Endothelial cell of umbilical vein (primary cell): ENCODE measurements around the gene C3orf38. TPM values are rescaled to one million over a fixed set of nuclear protein-coding genes. Genes with fewer than 3 reads are reported as not detected.

Experiments
- BruUV-seq: library from RNA; stranded (reverse); fragments of 400-500 nt; replicated peaks from 2 replicates; lab custom pipeline; 2021; lab: Mats Ljungman, UMichigan
- CTCF ChIA-PET: fragments of 300-600, 350-600 bp; sonication (Branson Sonifier 250); formaldehyde crosslinking; loops from one replicate; lab custom pipeline; 2021; ENCODE audit warnings: antibody characterized with exemption, inconsistent platforms; lab: Charles Lee
- POLR2A ChIA-PET: fragments of 300-600, 350-600 bp; sonication (Branson Sonifier 250); formaldehyde crosslinking; loops from one replicate; lab custom pipeline; 2021; ENCODE audit warnings: antibody characterized with exemption, inconsistent platforms; lab: Charles Lee
- DNase-seq: peaks from one replicate; pipeline ENCODE4 v3.0.0-alpha.2; 2011; ENCODE audit warnings: low read depth, low spot score
- FAIRE-seq: peaks from 2 replicates; lab custom pipeline; 2011; peaks lifted over from hg19 to GRCh38; lab: Jason Lieb, UNC
- H2AFZ ChIP-seq: 2 replicates; pipeline ENCODE4 v1.6.0; 2012; ENCODE audit warnings: low read depth, low read length, control low read depth, inconsistent platforms
- H3K27ac ChIP-seq: 2 replicates; pipeline ENCODE4 v1.5.1; 2011; ENCODE audit warnings: low read depth, mild to moderate bottlenecking, control low read depth, low read length, moderate library complexity; ENCODE audit not compliant: insufficient read depth
- H3K27me3 ChIP-seq, 2 experiments: 2 replicates each; pipeline versions ENCODE4 v1.6.0 to v1.6.1; 2011; ENCODE audit warnings: low read length in 2 of 2, mixed read lengths in 1 of 2; ENCODE audit not compliant: control insufficient read depth in 2 of 2, insufficient read depth in 2 of 2
- H3K36me3 ChIP-seq, 2 experiments: 2 replicates in 1 of 2; 3 replicates in 1 of 2; pipeline ENCODE4 v1.5.1; 2011; ENCODE audit warnings: low read length in 2 of 2, mild to moderate bottlenecking in 1 of 2, moderate library complexity in 1 of 2; ENCODE audit not compliant: control insufficient read depth in 2 of 2, insufficient read depth in 2 of 2; ENCODE audit errors: extremely low read depth in 1 of 2
- H3K4me1 ChIP-seq: 3 replicates; pipeline ENCODE4 v1.5.1; 2011; ENCODE audit warnings: mild to moderate bottlenecking, low read length; ENCODE audit not compliant: control insufficient read depth, insufficient read depth; ENCODE audit errors: extremely low read depth
- H3K4me2 ChIP-seq: 2 replicates; pipeline ENCODE4 v1.6.1; 2011; ENCODE audit warnings: low read length, control low read depth, mixed read lengths; ENCODE audit not compliant: insufficient read depth
- H3K4me3 ChIP-seq, 3 experiments: fragments of 200-600 bp in 1 of 3; sonication (generic), shearing (Covaris generic) in 1 of 3; replicated peaks in 1 of 3; 2 replicates each; pipeline ENCODE4 v1.5.1; 2011 to 2016; ENCODE audit warnings: control low read depth in 3 of 3, low read length in 3 of 3, mild to moderate bottlenecking in 2 of 3, inconsistent platforms in 1 of 3, low read depth in 1 of 3, moderate library complexity in 1 of 3; ENCODE audit not compliant: insufficient read depth in 1 of 3
- H3K79me2 ChIP-seq: 2 replicates; pipeline ENCODE4 v1.6.0; 2012; ENCODE audit warnings: low read length, inconsistent platforms; ENCODE audit not compliant: control insufficient read depth, insufficient read depth
- H3K9ac ChIP-seq: replicated peaks from 2 replicates; pipeline ENCODE3; 2011; ENCODE audit warnings: low read length, control low read depth; ENCODE audit not compliant: insufficient read depth; ENCODE audit errors: extremely low read depth
- H3K9me1 ChIP-seq: replicated peaks from 3 replicates; pipeline ENCODE4 v1.6.0; 2011; ENCODE audit warnings: mild to moderate bottlenecking, low read length; ENCODE audit not compliant: control insufficient read depth, insufficient read depth; ENCODE audit errors: extremely low read depth
- H3K9me3 ChIP-seq: replicated peaks from 2 replicates; pipeline ENCODE4 v1.5.1; 2012; ENCODE audit warnings: low read length, inconsistent platforms; ENCODE audit not compliant: control insufficient read depth, insufficient read depth
- H4K20me1 ChIP-seq: replicated peaks from 2 replicates; pipeline ENCODE3; 2011; ENCODE audit warnings: mild to moderate bottlenecking, low read length; ENCODE audit not compliant: control insufficient read depth, insufficient read depth; ENCODE audit errors: extremely low read depth
- CTCF ChIP-seq, 2 donors: IDR thresholded peaks; 1 replicate in 1 of 2; 2 replicates in 1 of 2; pipeline ENCODE4 v1.5.1; 2011; ENCODE audit warnings: low read length in 2 of 2, mild to moderate bottlenecking in 2 of 2, moderate library complexity in 2 of 2, control low read depth in 1 of 2, inconsistent platforms in 1 of 2, low read depth in 1 of 2; ENCODE audit not compliant: insufficient read depth in 1 of 2; ENCODE audit errors: extremely low read depth in 1 of 2
- EZH2 ChIP-seq: IDR thresholded peaks from 2 replicates; pipeline ENCODE4 v1.6.1; 2012; ENCODE audit warnings: borderline replicate concordance, low read depth, mild to moderate bottlenecking, moderate library complexity, low read length, inconsistent platforms; ENCODE audit not compliant: severe bottlenecking
- FOS ChIP-seq: IDR thresholded peaks from 2 replicates; pipeline ENCODE4 v1.6.1; 2011; ENCODE audit warnings: mild to moderate bottlenecking, low read length, moderate library complexity, borderline replicate concordance; ENCODE audit not compliant: insufficient read depth
- GATA2 ChIP-seq: IDR thresholded peaks from 2 replicates; pipeline ENCODE4 v1.7.0; 2011; ENCODE audit warnings: low read depth, mild to moderate bottlenecking, moderate library complexity, mixed read lengths, low read length; ENCODE audit not compliant: insufficient read length, insufficient read depth
- JUN ChIP-seq: IDR thresholded peaks from 2 replicates; pipeline ENCODE4 v1.6.1; 2011; ENCODE audit warnings: borderline replicate concordance, low read depth; ENCODE audit not compliant: insufficient read length, insufficient read depth
- MAX ChIP-seq: IDR thresholded peaks from 2 replicates; pipeline ENCODE4 v1.6.1; 2011; ENCODE audit not compliant: insufficient read depth, insufficient read length
- MYC ChIP-seq: IDR thresholded peaks from one replicate; pipeline ENCODE4 v1.6.1; 2011; ENCODE audit warnings: mild to moderate bottlenecking, low read depth, low read length
- POLR2A ChIP-seq: IDR thresholded peaks from 2 replicates; pipeline ENCODE4 v1.6.1; 2012; ENCODE audit warnings: low read depth, mild to moderate bottlenecking, control low read depth, low read length
- POLR2AphosphoS5 ChIP-seq: IDR thresholded peaks from 2 replicates; pipeline ENCODE4 v1.6.1; 2012; ENCODE audit warnings: low read depth, mild to moderate bottlenecking, control low read depth, low read length, moderate library complexity; ENCODE audit not compliant: insufficient read depth
- dilution Hi-C: fragments of 300-500 bp; cut with MboI; formaldehyde crosslinking; loops from one replicate; pipeline ENCODE4 v1.15.0; 2019; ENCODE audit warnings: low sequenced_read_pairs; ENCODE audit not compliant: extremely low pct_ligation_motif_present
- intact Hi-C: fragments of 100-400 bp; cut with micrococcal nuclease; formaldehyde crosslinking; loops from one replicate; pipeline ENCODE4 v1.10.0; 2022
- polyA plus RNA-seq, 4 experiments: library from polyadenylated mRNA; depleted of rRNA in 3 of 4; stranded (reverse) in 3 of 4; unstranded in 1 of 4; fragments of >200 nt; gene quantifications; 2 replicates each; pipeline versions ENCODE4 v1.2.1 to v1.2.3, GENCODE V29; 2011 to 2012; ENCODE audit warnings: missing spikeins in 1 of 4
- total RNA-seq: library from RNA; stranded (reverse); gene quantifications from 2 replicates; pipeline ENCODE4 v1.2.3, GENCODE V29; 2021

C3orf38 gene
- total and polyA plus RNA-seq, 2 donors (not counting 3 experiments of a cell fraction or from before 2014, with no cell fraction given): 5.2 to 17.9 TPM

GRCh38 chr3:88149101-88149508 is 654 bp upstream of the C3orf38 start:
- intact Hi-C loops: loop anchor here (1.0 kb wide), 1 partner anchor 90 kb away; the partner anchor contains the start of genes CGGBP1 and ZNF654
- POLR2A ChIA-PET: interaction anchor here (1.8 kb wide), 1 partner anchor 91 kb away, joined by 7 read pairs; the partner anchor contains the start of genes CGGBP1 and ZNF654

More at GRCh38 chr3:88149101-88149508, 654 bp upstream of the C3orf38 start:
- dilution Hi-C loops: no loop called here
- Histone ChIP-seq H3K36me3 (no peaks in the 10 kb centered on the region), H2AFZ (peak overlapping the region; percentile 98), H3K27me3 (no peaks in the 10 kb centered on the region), H3K4me2 (peak overlapping the region; percentile 98), H3K4me3 (peak overlapping the region; percentile 92 to 100 (median 96)), H3K79me2 (peaks cover 26% of the 10 kb centered on the region), H3K27ac (peak overlapping the region; percentile 32), H4K20me1 (no peaks in the 10 kb centered on the region), H3K9me3 (no peaks in the 10 kb centered on the region), H3K9ac (peak overlapping the region; percentile 61), H3K9me1 (no peaks in the 10 kb centered on the region), H3K4me1 (peaks cover 13% of the 10 kb centered on the region)
- no peak for FAIRE-seq
- no peak for DNase-seq
- TF ChIP-seq CTCF (IDR thresholded peaks at IDR 0.05; ENCODE audit: extremely low read depth in 1 of 2, insufficient read depth in 1 of 2, low read depth in 1 of 2, low read length in 2 of 2) (no peak), GATA2 (no peak), POLR2A (no peak), FOS (no peak), JUN (no peak), EZH2 (no peak), MAX (no peak), POLR2AphosphoS5 (no peak), MYC (no peak)
- TSS peak; percentile 61 for BruUV-seq
- CTCF ChIA-PET: interaction anchor here (1.2 to 2.8 kb wide), 5 partner anchors 10 to 144 kb away, joined by 3 to 12 read pairs (median 5); no protein-coding TSS in a partner anchor
